Esophagus squamous epithelium (tissue), 4 donors: Measurements from ENCODE around the gene CCDC97.

ENCODE experiments used
- POLR2A ChIP-seq, 4 donors: fragments of 450-650 bp; IDR thresholded peaks; one replicate each; pipeline ENCODE4 v1.6.1; 2017; ENCODE audit warnings: antibody characterized with exemption in 4 of 4, mild to moderate bottlenecking in 4 of 4, moderate library complexity in 3 of 4
- TF ChIP-seq, protein P1 (sequence below), 6 experiments: fragments of 450-650 bp in 4 of 6; fragments of 200-600 bp in 2 of 6; sonication (generic) in 2 of 6; IDR thresholded peaks; one replicate each; pipeline ENCODE4 v1.5.1; 2016 to 2019; ENCODE audit warnings: antibody characterized with exemption in 6 of 6, mild to moderate bottlenecking in 4 of 6, moderate library complexity in 4 of 6

DNA sequence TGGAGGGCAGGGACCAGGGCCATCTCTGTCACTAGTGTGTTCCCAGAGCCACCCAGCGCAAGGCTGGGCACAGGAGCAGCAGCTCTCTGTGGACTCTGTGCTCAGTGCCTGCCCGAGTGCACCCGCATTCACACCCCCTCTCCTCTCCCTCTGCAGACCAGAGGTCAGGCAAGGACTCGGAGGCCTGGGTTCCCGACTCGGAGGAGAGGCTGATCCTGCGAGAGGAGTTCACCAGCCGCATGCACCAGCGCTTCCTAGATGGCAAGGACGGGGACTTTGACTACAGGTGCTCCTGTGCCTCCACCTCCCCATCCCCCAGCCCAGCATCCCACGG is 10.2 kb downstream of the CCDC97 start:
- TF ChIP-seq, protein P1, sequence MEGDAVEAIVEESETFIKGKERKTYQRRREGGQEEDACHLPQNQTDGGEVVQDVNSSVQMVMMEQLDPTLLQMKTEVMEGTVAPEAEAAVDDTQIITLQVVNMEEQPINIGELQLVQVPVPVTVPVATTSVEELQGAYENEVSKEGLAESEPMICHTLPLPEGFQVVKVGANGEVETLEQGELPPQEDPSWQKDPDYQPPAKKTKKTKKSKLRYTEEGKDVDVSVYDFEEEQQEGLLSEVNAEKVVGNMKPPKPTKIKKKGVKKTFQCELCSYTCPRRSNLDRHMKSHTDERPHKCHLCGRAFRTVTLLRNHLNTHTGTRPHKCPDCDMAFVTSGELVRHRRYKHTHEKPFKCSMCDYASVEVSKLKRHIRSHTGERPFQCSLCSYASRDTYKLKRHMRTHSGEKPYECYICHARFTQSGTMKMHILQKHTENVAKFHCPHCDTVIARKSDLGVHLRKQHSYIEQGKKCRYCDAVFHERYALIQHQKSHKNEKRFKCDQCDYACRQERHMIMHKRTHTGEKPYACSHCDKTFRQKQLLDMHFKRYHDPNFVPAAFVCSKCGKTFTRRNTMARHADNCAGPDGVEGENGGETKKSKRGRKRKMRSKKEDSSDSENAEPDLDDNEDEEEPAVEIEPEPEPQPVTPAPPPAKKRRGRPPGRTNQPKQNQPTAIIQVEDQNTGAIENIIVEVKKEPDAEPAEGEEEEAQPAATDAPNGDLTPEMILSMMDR (IDR thresholded peaks at IDR 0.05): no peak
- TF ChIP-seq POLR2A (IDR thresholded peaks at IDR 0.05): no peak
